GM23248 (cell line): Measurements from ENCODE around the gene WDR45.

Source experiments
- EZH2 ChIP-seq: fragments of 200-600 bp; sonication (generic); IDR thresholded peaks from 2 replicates; pipeline ENCODE4 v1.6.1; 2018; ENCODE audit warnings: antibody characterized with exemption, mild to moderate bottlenecking; ENCODE audit not compliant: insufficient read depth, poor library complexity, severe bottlenecking
- EZH2phosphoT487 ChIP-seq: fragments of 200-600 bp; sonication (generic); IDR thresholded peaks from 2 replicates; pipeline ENCODE4 v1.6.1; 2018; ENCODE audit warnings: antibody characterized with exemption, moderate library complexity, mild to moderate bottlenecking, low read depth; ENCODE audit not compliant: insufficient read depth

DNA sequence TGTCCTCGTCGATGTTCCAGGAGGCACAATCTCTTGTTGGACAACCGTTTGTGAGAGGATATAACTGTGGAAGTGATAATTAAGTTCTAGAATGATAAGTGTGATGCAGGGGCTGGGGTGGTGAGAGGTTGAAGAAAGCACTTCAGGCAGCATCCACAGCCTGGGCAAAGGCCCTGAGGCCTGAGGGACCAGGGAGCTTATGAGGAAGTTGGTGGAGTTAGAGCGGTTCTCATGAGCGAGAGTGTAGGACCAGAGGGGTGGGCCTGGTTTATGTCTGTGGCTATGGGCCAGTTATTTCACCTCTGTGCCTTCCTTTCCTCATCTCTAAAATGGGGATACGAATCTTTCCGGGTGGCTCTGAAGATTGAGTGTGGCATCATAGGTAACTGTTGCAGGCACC lies 18.2 kb downstream of the WDR45 start:
- TF ChIP-seq EZH2 (no peak), EZH2phosphoT487 (no peak)
